Mucosa of rectum (tissue), 2 donors: ENCODE results near the gene LRMDA.

ENCODE experiments used
- H3K27ac ChIP-seq, 2 donors: one replicate each; pipeline ENCODE4 v1.7.0; 2013; ENCODE audit warnings: inconsistent platforms in 2 of 2, low read depth in 2 of 2, low read length in 2 of 2
- H3K27me3 ChIP-seq, 2 donors: one replicate each; pipeline ENCODE4 v1.7.0; 2013; ENCODE audit warnings: low read length in 2 of 2; ENCODE audit not compliant: control insufficient read depth in 2 of 2, insufficient read depth in 2 of 2
- H3K36me3 ChIP-seq, 2 donors: one replicate each; pipeline ENCODE4 v1.7.0; 2013; ENCODE audit warnings: low read length in 2 of 2; ENCODE audit not compliant: control insufficient read depth in 2 of 2, insufficient read depth in 2 of 2
- H3K4me1 ChIP-seq, 2 donors: one replicate each; pipeline ENCODE4 v1.7.0; 2013; ENCODE audit warnings: low read length in 2 of 2, mild to moderate bottlenecking in 1 of 2; ENCODE audit not compliant: control insufficient read depth in 2 of 2, insufficient read depth in 2 of 2
- H3K4me3 ChIP-seq, 2 donors: one replicate each; pipeline ENCODE4 v1.7.0; 2013; ENCODE audit warnings: low read length in 2 of 2
- H3K9ac ChIP-seq, 2 donors: one replicate each; pipeline ENCODE4 v1.7.0; 2013; ENCODE audit warnings: low read length in 2 of 2, low read depth in 1 of 2, mild to moderate bottlenecking in 1 of 2
- H3K9me3 ChIP-seq, 2 donors: one replicate each; pipeline ENCODE4 v1.7.0; 2013; ENCODE audit warnings: low read length in 2 of 2; ENCODE audit not compliant: control insufficient read depth in 2 of 2
- donor health status: healthy.
- donor health status: Normal muscosa, but diverticular disease.

The LRMDA gene

GRCh38 chr10:76558586-76558985 is 1127.2 kb downstream of the LRMDA start:
- Histone ChIP-seq H3K36me3 (no peaks in the 10 kb centered on the region), H3K4me1 (no peaks in the 10 kb centered on the region), H3K27ac (no peak overlapping the region), H3K4me3 (no peak overlapping the region), H3K9me3 (no peaks in the 10 kb centered on the region), H3K27me3 (no peaks in the 10 kb centered on the region), H3K9ac (no peak overlapping the region)

DNA sequence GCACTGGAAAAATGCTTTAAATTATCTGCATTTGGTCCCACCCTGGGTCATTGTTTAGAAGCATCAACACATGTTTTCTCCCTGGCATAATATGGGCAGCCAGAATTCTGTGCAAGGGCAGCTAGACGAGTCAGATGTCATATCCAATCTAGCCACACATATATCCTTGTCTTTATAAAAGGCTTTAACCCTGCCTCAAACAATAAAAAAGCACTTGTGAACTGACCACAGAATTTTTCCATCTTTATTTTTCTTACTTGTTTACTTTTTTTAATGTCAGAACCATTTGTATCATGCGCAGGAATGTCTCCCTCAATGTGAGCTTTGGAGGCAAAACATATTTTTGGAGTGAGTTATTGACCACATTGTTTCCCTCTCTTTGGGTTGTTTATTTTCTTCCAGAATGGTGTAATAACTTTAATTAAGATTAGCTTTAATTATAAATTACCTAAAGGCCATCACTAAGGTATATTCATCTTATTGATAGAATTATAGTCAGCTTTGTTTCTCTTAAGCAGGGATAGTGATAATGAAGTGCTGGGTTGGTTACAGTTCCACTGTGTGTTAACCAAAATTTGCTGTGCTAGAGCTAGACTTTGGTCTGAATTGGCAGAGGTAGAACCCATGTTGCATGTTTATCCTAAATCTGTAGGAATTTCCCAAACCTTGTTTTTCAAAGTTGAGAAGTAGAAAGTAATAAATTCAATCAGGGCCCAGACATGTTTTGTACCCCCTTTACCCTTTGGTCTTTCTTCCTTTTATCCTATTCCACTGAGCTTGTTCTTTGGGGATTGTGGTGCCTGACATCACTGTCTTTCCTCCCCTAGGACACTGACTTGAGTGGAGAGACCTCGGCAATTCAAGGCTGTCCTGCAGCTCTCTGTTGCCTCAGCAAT is 1127.8 kb downstream of the LRMDA start:
- Histone ChIP-seq H3K9ac (no peak overlapping the region), H3K27ac (no peak overlapping the region), H3K4me1 (no peaks in the 10 kb centered on the region)

DNA sequence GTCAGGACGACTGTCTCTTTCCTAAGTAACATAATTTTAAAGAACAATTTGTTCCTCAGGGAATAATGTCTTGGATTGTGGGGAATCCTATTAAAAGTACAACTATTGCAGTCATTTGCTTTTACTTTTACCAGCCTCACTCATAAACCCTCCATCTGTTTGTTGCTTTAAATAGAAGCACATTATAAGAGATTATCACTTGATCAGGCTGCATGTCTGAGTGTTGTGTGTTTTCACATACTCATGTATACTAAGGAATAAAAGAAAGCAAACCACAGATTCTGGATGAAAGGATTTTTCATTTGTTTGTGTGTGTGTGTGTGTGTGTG is 1128.4 kb downstream of the LRMDA start:
- Histone ChIP-seq H3K9ac (no peak overlapping the region), H3K27me3 (no peaks in the 10 kb centered on the region), H3K9me3 (no peaks in the 10 kb centered on the region), H3K4me1 (no peaks in the 10 kb centered on the region), H3K4me3 (no peak overlapping the region), H3K27ac (no peak overlapping the region), H3K36me3 (no peaks in the 10 kb centered on the region)

More for the DNA sequence above, 1127.8 kb downstream of the LRMDA start:
- Histone ChIP-seq H3K36me3 (no peaks in the 10 kb centered on the region), H3K9me3 (no peaks in the 10 kb centered on the region), H3K27me3 (no peaks in the 10 kb centered on the region), H3K4me3 (no peak overlapping the region)

- no peak overlapping the region for H3K9ac ChIP-seq
- no peak overlapping the region for H3K4me3 ChIP-seq
- H3K27me3 ChIP-seq, result no peaks in the 10 kb centered on the region
- H3K4me1 ChIP-seq, result no peaks in the 10 kb centered on the region
- H3K9me3 ChIP-seq, result no peaks in the 10 kb centered on the region
- no peaks in the 10 kb centered on the region for H3K36me3 ChIP-seq
- no peak overlapping the region for H3K27ac ChIP-seq
Measured at GRCh38 chr10:76560338-76560737, 1128.9 kb downstream of the LRMDA start.

DNA sequence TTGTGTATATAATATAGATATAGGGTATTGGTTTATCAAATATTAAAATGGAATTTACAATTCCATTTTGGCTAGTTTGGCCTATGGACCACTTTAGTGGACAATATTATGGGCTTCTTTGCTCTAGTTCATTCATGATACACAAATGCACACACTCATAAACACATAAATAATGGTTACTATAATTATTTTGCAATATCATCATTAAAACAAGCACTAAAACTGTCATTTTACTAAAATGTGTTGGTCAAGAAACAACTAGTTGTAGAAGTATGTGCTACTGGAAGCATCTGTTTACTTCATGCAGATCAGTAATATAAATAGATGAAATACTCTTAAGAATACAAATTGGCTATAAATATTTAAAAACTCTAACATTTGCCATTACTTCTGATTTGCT is 1131.9 kb downstream of the LRMDA start:
- no peaks in the 10 kb centered on the region for H3K36me3 ChIP-seq
- no peaks in the 10 kb centered on the region for H3K4me1 ChIP-seq
- no peak overlapping the region for H3K9ac ChIP-seq
- H3K4me3 ChIP-seq, result no peak overlapping the region
- no peak overlapping the region for H3K27ac ChIP-seq
- H3K27me3 ChIP-seq, result no peaks in the 10 kb centered on the region
- no peaks in the 10 kb centered on the region for H3K9me3 ChIP-seq

- no peaks in the 10 kb centered on the region for H3K36me3 ChIP-seq
- no peak overlapping the region for H3K4me3 ChIP-seq
- H3K27ac ChIP-seq, result no peak overlapping the region
- no peaks in the 10 kb centered on the region for H3K4me1 ChIP-seq
- no peak overlapping the region for H3K9ac ChIP-seq
- H3K27me3 ChIP-seq, result no peaks in the 10 kb centered on the region
- no peaks in the 10 kb centered on the region for H3K9me3 ChIP-seq
Measured at GRCh38 chr10:76572021-76572420, 1140.6 kb downstream of the LRMDA start.

GRCh38 chr10:76576276-76576962 is 1145.0 kb downstream of the LRMDA start:
- Histone ChIP-seq H3K36me3 (no peaks in the 10 kb centered on the region), H3K4me3 (no peak overlapping the region), H3K4me1 (no peaks in the 10 kb centered on the region), H3K9me3 (no peaks in the 10 kb centered on the region), H3K9ac (no peak overlapping the region), H3K27ac (no peak overlapping the region), H3K27me3 (no peaks in the 10 kb centered on the region)

- Histone ChIP-seq H3K27me3 (no peaks in the 10 kb centered on the region), H3K36me3 (no peaks in the 10 kb centered on the region), H3K27ac (no peak overlapping the region), H3K4me1 (no peaks in the 10 kb centered on the region), H3K9ac (no peak overlapping the region), H3K9me3 (no peaks in the 10 kb centered on the region), H3K4me3 (no peak overlapping the region)
Measured at GRCh38 chr10:76577455-76577854, 1146.0 kb downstream of the LRMDA start.

DNA sequence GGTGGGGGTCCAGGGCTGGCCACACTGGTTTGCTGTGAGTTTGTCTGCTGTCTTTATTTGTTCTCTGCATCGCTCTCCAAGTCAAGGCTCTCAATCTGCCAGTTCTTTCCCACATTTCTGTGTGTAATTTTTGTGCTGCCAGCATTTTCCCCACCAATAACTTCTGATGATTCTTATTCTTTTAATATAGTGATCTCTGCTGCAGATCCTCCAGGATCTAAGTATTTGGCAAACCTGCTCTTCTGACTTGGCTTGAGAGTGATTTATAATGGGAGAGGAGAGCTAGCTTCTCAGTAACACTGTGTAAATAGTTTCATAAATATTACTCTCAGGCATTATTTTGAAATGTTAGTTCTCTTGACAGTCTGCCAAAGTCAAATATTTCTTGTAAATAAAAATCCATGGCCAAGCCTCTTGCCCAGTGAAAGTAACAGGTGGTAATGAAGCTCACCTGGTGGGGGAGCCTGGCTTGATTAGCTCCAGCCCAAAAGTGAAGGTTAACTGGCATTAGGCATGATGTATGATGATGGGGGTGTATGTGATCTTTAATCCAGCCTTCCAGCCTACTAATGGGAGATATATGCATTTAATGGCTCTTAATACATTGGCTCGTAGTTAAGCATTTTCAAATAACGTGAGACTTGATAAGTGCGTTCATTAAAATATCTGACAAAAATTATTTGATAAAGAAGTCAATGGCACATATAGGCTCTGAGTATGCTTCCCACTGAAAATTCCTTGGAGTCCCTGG is 1150.3 kb downstream of the LRMDA start:
- H3K4me1 ChIP-seq, result no peaks in the 10 kb centered on the region
- no peaks in the 10 kb centered on the region for H3K27me3 ChIP-seq
- H3K36me3 ChIP-seq, result no peaks in the 10 kb centered on the region
- H3K27ac ChIP-seq, result no peak overlapping the region
- no peaks in the 10 kb centered on the region for H3K9me3 ChIP-seq
- no peak overlapping the region for H3K4me3 ChIP-seq
- H3K9ac ChIP-seq, result no peak overlapping the region

GRCh38 chr10:76582531-76582930 is 1151.1 kb downstream of the LRMDA start:
- no peak overlapping the region for H3K4me3 ChIP-seq
- no peak overlapping the region for H3K27ac ChIP-seq
- H3K9ac ChIP-seq, result no peak overlapping the region
- no peaks in the 10 kb centered on the region for H3K36me3 ChIP-seq
- no peaks in the 10 kb centered on the region for H3K4me1 ChIP-seq
- H3K9me3 ChIP-seq, result no peaks in the 10 kb centered on the region
- H3K27me3 ChIP-seq, result no peaks in the 10 kb centered on the region
